Upper lobe of left lung (tissue), 6 donors: Measurements from ENCODE around the gene CDCA4. TPM values are rescaled to one million over a fixed set of nuclear protein-coding genes. Genes with fewer than 3 reads are reported as not detected.

Source experiments
- ATAC-seq, 2 donors: fragments of 200-7000 bp; cut with Tn5 transposase; one replicate each; pipeline ENCODE4 v1.9.1; 2022; ENCODE audit warnings: mild to moderate bottlenecking in 2 of 2, moderate library complexity in 2 of 2; ENCODE audit not compliant: low FRiP score in 2 of 2
- DNase-seq, 2 donors: peaks; one replicate each; pipeline ENCODE4 v3.0.0-alpha.2; 2019 to 2020
- H3K27ac ChIP-seq, 4 donors: fragments of 200-600 bp; sonication (generic); one replicate each; pipeline ENCODE4 v1.5.1; 2016 to 2019
- H3K27me3 ChIP-seq, 4 donors: fragments of 200-600 bp; sonication (generic); one replicate each; pipeline ENCODE4 v1.5.1; 2017 to 2019
- H3K36me3 ChIP-seq, 4 donors: fragments of 200-600 bp; sonication (generic); one replicate each; pipeline ENCODE4 v1.5.1; 2016 to 2019
- H3K4me1 ChIP-seq, 4 donors: fragments of 200-600 bp; sonication (generic); one replicate each; pipeline ENCODE4 v1.5.1; 2018 to 2019
- H3K4me3 ChIP-seq, 4 donors: fragments of 200-600 bp; sonication (generic); one replicate each; pipeline ENCODE4 v1.5.1; 2017 to 2019; ENCODE audit warnings: mild to moderate bottlenecking in 2 of 4, moderate library complexity in 1 of 4
- H3K9me3 ChIP-seq, 4 donors: fragments of 200-600 bp; sonication (generic); one replicate each; pipeline ENCODE4 v1.5.1; 2018 to 2019
- EP300 ChIP-seq, 4 donors: sonication (generic); formaldehyde crosslinking; IDR thresholded peaks; one replicate each; pipeline ENCODE4 v1.5.1; 2017; ENCODE audit warnings: antibody characterized with exemption in 4 of 4, control low read depth in 2 of 4
- POLR2A ChIP-seq, 4 donors: fragments of 450-650 bp; IDR thresholded peaks; one replicate each; pipeline ENCODE4 v1.5.1; 2016 to 2017; ENCODE audit warnings: antibody characterized with exemption in 4 of 4, mild to moderate bottlenecking in 2 of 4
- POLR2AphosphoS5 ChIP-seq, 2 donors: sonication (generic); formaldehyde crosslinking; IDR thresholded peaks; one replicate each; pipeline ENCODE4 v1.5.1; 2017; ENCODE audit warnings: antibody characterized with exemption in 2 of 2
- WGBS, 2 donors: methylation state at CpG; one replicate each; pipeline ENCODE4 v1.1.5; 2017 to 2018; 5-methylcytosine and 5-hydroxymethylcytosine counted together
- total RNA-seq, 6 donors: library from RNA; depleted of rRNA in 4 of 6; stranded (reverse); fragments of >200 nt in 4 of 6; gene quantifications; one replicate each; pipeline versions ENCODE4 v1.1.0 to v1.2.1, GENCODE V29; 2016 to 2021
- TF ChIP-seq, protein P1 (sequence below), 6 experiments: fragments of 450-650 bp in 4 of 6; fragments of 200-600 bp in 2 of 6; sonication (generic) in 2 of 6; IDR thresholded peaks; one replicate each; pipeline ENCODE4 v1.5.1; 2016 to 2019; ENCODE audit warnings: antibody characterized with exemption in 6 of 6
- donor health status: DM: no; HTN: no; CAD: no; lungs with moderate emphysema.
- donor health status: DM: no; HTN: yes; CAD: no; lungs with severe emphysema.

The CDCA4 gene
- total RNA-seq, 6 donors from 2014 or later, result 0.89 to 10.3 (median 6.6) TPM

- TF ChIP-seq, protein P1, sequence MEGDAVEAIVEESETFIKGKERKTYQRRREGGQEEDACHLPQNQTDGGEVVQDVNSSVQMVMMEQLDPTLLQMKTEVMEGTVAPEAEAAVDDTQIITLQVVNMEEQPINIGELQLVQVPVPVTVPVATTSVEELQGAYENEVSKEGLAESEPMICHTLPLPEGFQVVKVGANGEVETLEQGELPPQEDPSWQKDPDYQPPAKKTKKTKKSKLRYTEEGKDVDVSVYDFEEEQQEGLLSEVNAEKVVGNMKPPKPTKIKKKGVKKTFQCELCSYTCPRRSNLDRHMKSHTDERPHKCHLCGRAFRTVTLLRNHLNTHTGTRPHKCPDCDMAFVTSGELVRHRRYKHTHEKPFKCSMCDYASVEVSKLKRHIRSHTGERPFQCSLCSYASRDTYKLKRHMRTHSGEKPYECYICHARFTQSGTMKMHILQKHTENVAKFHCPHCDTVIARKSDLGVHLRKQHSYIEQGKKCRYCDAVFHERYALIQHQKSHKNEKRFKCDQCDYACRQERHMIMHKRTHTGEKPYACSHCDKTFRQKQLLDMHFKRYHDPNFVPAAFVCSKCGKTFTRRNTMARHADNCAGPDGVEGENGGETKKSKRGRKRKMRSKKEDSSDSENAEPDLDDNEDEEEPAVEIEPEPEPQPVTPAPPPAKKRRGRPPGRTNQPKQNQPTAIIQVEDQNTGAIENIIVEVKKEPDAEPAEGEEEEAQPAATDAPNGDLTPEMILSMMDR (IDR thresholded peaks at IDR 0.05), result peak; percentile 85 to 97 (median 96)
- no peak for TF ChIP-seq POLR2A (IDR thresholded peaks at IDR 0.05)
- H3K4me3 ChIP-seq, result no peak overlapping the region
- ATAC-seq (peak; percentile 50 to 71), DNase-seq (peak; percentile 90 to 95)
- no peaks in the 10 kb centered on the region for H3K9me3 ChIP-seq
- H3K4me1 ChIP-seq, result peaks cover 69 to 81% (median 74%) of the 10 kb centered on the region in 4 donors
- H3K27me3 ChIP-seq, result peaks cover 0 to 12% (median 6%) of the 10 kb centered on the region in 4 donors
- no peaks in the 10 kb centered on the region for H3K36me3 ChIP-seq
- H3K27ac ChIP-seq, result no peak overlapping the region
- 52 to 60% methylated on average over 2 to 16 of the region's 21 CpGs for WGBS, 2 donors
Measured at GRCh38 chr14:104976198-104977007, 44.5 kb downstream of the CDCA4 start.

GRCh38 chr14:104975481-104976197 is 45.2 kb downstream of the CDCA4 start:
- no peaks in the 10 kb centered on the region for H3K36me3 ChIP-seq
- H3K9me3 ChIP-seq, result no peaks in the 10 kb centered on the region
- H3K4me1 ChIP-seq, result peaks cover 73 to 88% (median 80%) of the 10 kb centered on the region in 4 donors
- WGBS, 2 donors, result 20 to 52% methylated on average over 6 to 18 of the region's 21 CpGs
- no peak overlapping the region for H3K4me3 ChIP-seq
- H3K27ac ChIP-seq, result no peak overlapping the region
- H3K27me3 ChIP-seq, result peaks cover 0 to 12% (median 6%) of the 10 kb centered on the region in 4 donors
- TF ChIP-seq EP300 (IDR thresholded peaks at IDR 0.05), result no peak
- no peak for TF ChIP-seq POLR2A (IDR thresholded peaks at IDR 0.05)
- TF ChIP-seq, protein P1 (IDR thresholded peaks at IDR 0.05), result no peak
- no peak for TF ChIP-seq POLR2AphosphoS5 (IDR thresholded peaks at IDR 0.05)
- DNase-seq (peak in 1 of 2 donors; percentile 76), ATAC-seq (no peak)

- Histone ChIP-seq H3K9me3 (no peaks in the 10 kb centered on the region), H3K4me3 (no peak overlapping the region), H3K36me3 (no peaks in the 10 kb centered on the region), H3K27ac (peak overlapping the region in 3 of 4 donors; percentile 85 to 94 (median 88)), H3K4me1 (peaks cover 71 to 84% (median 80%) of the 10 kb centered on the region in 4 donors), H3K27me3 (peaks cover 0 to 12% (median 6%) of the 10 kb centered on the region in 4 donors)
- ATAC-seq (no peak), DNase-seq (no peak)
- WGBS, 2 donors, result 89 to 94% methylated on average over 11 to 14 of the region's 14 CpGs
- no peak for TF ChIP-seq POLR2A (IDR thresholded peaks at IDR 0.05)
- TF ChIP-seq, protein P1 (IDR thresholded peaks at IDR 0.05), result no peak
- TF ChIP-seq POLR2AphosphoS5 (IDR thresholded peaks at IDR 0.05), result no peak
- TF ChIP-seq EP300 (IDR thresholded peaks at IDR 0.05), result no peak
Measured at GRCh38 chr14:104974665-104975390, 46.1 kb downstream of the CDCA4 start.

- H3K27ac ChIP-seq, result peak overlapping the region; percentile 85 to 94 (median 87)
Measured at GRCh38 chr14:104974146-104974541, 46.7 kb downstream of the CDCA4 start.

More at GRCh38 chr14:104974146-104974541, 46.7 kb downstream of the CDCA4 start:
- Histone ChIP-seq H3K4me3 (peak overlapping the region in 1 of 4 donors; percentile 17), H3K27me3 (peaks cover 0 to 12% (median 6%) of the 10 kb centered on the region in 4 donors), H3K36me3 (no peaks in the 10 kb centered on the region), H3K4me1 (peaks cover 71 to 84% (median 82%) of the 10 kb centered on the region in 4 donors), H3K9me3 (no peaks in the 10 kb centered on the region)
- no peak for TF ChIP-seq EP300 (IDR thresholded peaks at IDR 0.05)
- TF ChIP-seq, protein P1 (IDR thresholded peaks at IDR 0.05), result no peak
- no peak for TF ChIP-seq POLR2A (IDR thresholded peaks at IDR 0.05)
- TF ChIP-seq POLR2AphosphoS5 (IDR thresholded peaks at IDR 0.05), result no peak
- ATAC-seq (no peak), DNase-seq (no peak)
- WGBS, 2 donors, result 48 to 52% methylated on average over 13 of the region's 13 CpGs
